ENCODE data around the gene USP32.

- no peak for TF ChIP-seq RARB (CRISPR knock-in tag; IDR thresholded peaks at IDR 0.05)
- no peak for TF ChIP-seq PATZ1 (CRISPR knock-in tag; IDR thresholded peaks at IDR 0.05; ENCODE audit: borderline replicate concordance)
- no peak for TF ChIP-seq TSHZ2 (CRISPR knock-in tag; IDR thresholded peaks at IDR 0.05)
- no peak for TF ChIP-seq ZC3H10 (CRISPR knock-in tag; IDR thresholded peaks at IDR 0.05)
- TF ChIP-seq ZFP3 (CRISPR knock-in tag; IDR thresholded peaks at IDR 0.05), result no peak
- no peak for TF ChIP-seq TOX (CRISPR knock-in tag; IDR thresholded peaks at IDR 0.05; ENCODE audit: borderline replicate concordance)
Measured at GRCh38 chr17:60412701-60413100, 20.8 kb upstream of the USP32 start.
